K562 (cell line): ENCODE data around the gene EYA4. TPM values are rescaled to one million over a fixed set of nuclear protein-coding genes. Genes with fewer than 3 reads are reported as not detected.
"Not testable (repeated sequence)": the region's sequence is repeated elsewhere in the genome, so short reads cannot be mapped to it uniquely, and the experiment has no call there.

ENCODE experiments used
- ATAC-seq: fragments of 200-7000 bp; cut with Tn5 transposase; 3 replicates; pipeline ENCODE4 v1.9.1; 2020; ENCODE audit warnings: moderate library complexity
- BruUV-seq: library from RNA; stranded (reverse); fragments of 400-500 nt; replicated peaks from 2 replicates; lab custom pipeline; 2021; lab: Mats Ljungman, UMichigan
- CTCF ChIA-PET: fragments of 300-600 bp; formaldehyde crosslinking; extraction: SDS; loops from one replicate; lab custom pipeline; 2021; ENCODE audit warnings: low intra/inter-chr PET ratio; lab: Yijun Ruan, JAX
- POLR2A ChIA-PET: fragments of 300-600, 350-650 bp; sonication (Branson Sonifier 250); formaldehyde crosslinking; extraction: SDS; loops from one replicate; lab custom pipeline; 2021; ENCODE audit warnings: antibody characterized with exemption, inconsistent platforms; lab: Yijun Ruan, JAX
- DNase-seq, 4 experiments: peaks; one replicate each; pipeline versions ENCODE4 v3.0.0 to v3.0.0-alpha.2; 2011 to 2018; ENCODE audit warnings: low spot score in 3 of 4, mixed read lengths in 3 of 4; ENCODE audit errors: extremely low read depth in 1 of 4
- FAIRE-seq: peaks from 2 replicates; lab custom pipeline; 2011; peaks lifted over from hg19 to GRCh38; lab: Jason Lieb, UNC
- H2AFZ ChIP-seq: 2 replicates; pipeline ENCODE4 v1.6.0; 2011; ENCODE audit warnings: low read depth, low read length, control low read depth, inconsistent platforms
- H3K27ac ChIP-seq: fragments of 200-600 bp; 3 replicates; pipeline ENCODE4 v1.8.0; 2011; ENCODE audit warnings: low read depth, mild to moderate bottlenecking, control low read depth, inconsistent platforms, low read length, moderate library complexity, mixed read lengths; ENCODE audit errors: extremely low read depth
- H3K27me3 ChIP-seq, 2 experiments: fragments of 300-600 bp in 1 of 2; 2 replicates in 1 of 2; 3 replicates in 1 of 2; pipeline versions ENCODE4 v1.6.0 to v1.8.0; 2011; ENCODE audit warnings: inconsistent platforms in 2 of 2, low read length in 2 of 2, mild to moderate bottlenecking in 1 of 2, mixed read lengths in 1 of 2, moderate library complexity in 1 of 2; ENCODE audit not compliant: control insufficient read depth in 2 of 2, insufficient read depth in 2 of 2
- H3K36me3 ChIP-seq: fragments of 300-600 bp; 3 replicates; pipeline ENCODE4 v1.8.0; 2011; ENCODE audit warnings: mild to moderate bottlenecking, low read length, inconsistent platforms; ENCODE audit not compliant: control insufficient read depth, insufficient read depth
- H3K4me1 ChIP-seq, 2 experiments: fragments of 200-600 bp in 1 of 2; replicated peaks in 1 of 2; 2 replicates in 1 of 2; 3 replicates in 1 of 2; pipeline versions ENCODE4 v1.5.1 to v1.8.0; 2011; ENCODE audit warnings: inconsistent platforms in 2 of 2, low read length in 2 of 2, mild to moderate bottlenecking in 1 of 2, mixed read lengths in 1 of 2, moderate library complexity in 1 of 2; ENCODE audit not compliant: control insufficient read depth in 2 of 2, insufficient read depth in 2 of 2
- H3K4me2 ChIP-seq: 2 replicates; pipeline ENCODE4 v1.6.1; 2011; ENCODE audit warnings: low read length, control low read depth, inconsistent platforms, mixed read lengths; ENCODE audit not compliant: insufficient read depth
- H3K4me3 ChIP-seq: fragments of 200-600 bp; sonication (generic), shearing (Covaris generic); 2 replicates; pipeline ENCODE4 v1.5.1; 2016; ENCODE audit warnings: control low read depth, inconsistent platforms
- H3K79me2 ChIP-seq: fragments of 200-600 bp; 3 replicates; pipeline ENCODE4 v1.8.0; 2011; ENCODE audit warnings: low read length, inconsistent platforms; ENCODE audit not compliant: control insufficient read depth, insufficient read depth
- H3K9ac ChIP-seq, 2 experiments: 2 replicates each; pipeline versions ENCODE4 v1.6.0 to v1.6.1; 2011; ENCODE audit warnings: low read depth in 2 of 2, low read length in 2 of 2, control low read depth in 1 of 2, inconsistent platforms in 1 of 2, mild to moderate bottlenecking in 1 of 2, mixed read lengths in 1 of 2; ENCODE audit not compliant: insufficient read depth in 1 of 2
- H3K9me1 ChIP-seq: one replicate; pipeline ENCODE4 v1.6.0; 2011; ENCODE audit warnings: inconsistent platforms, mild to moderate bottlenecking, low read length, moderate library complexity; ENCODE audit not compliant: control insufficient read depth, insufficient read depth
- H3K9me3 ChIP-seq: replicated peaks from 2 replicates; pipeline ENCODE4 v1.5.1; 2011; ENCODE audit warnings: low read depth, low read length, inconsistent platforms; ENCODE audit not compliant: control insufficient read depth, insufficient read depth
- H4K20me1 ChIP-seq: replicated peaks from 2 replicates; pipeline ENCODE4 v1.6.1; 2011; ENCODE audit warnings: low read length, inconsistent platforms, mixed read lengths; ENCODE audit not compliant: control insufficient read depth, insufficient read depth
- CBX1 ChIP-seq: sonication (generic); IDR thresholded peaks from 2 replicates; pipeline ENCODE4 v1.6.1; 2016; ENCODE audit warnings: antibody characterized with exemption, low read depth, mild to moderate bottlenecking
- CHD2 ChIP-seq: IDR thresholded peaks from 2 replicates; pipeline ENCODE4 v1.6.1; 2011; ENCODE audit warnings: low read depth, low read length
- ETS2 ChIP-seq: IDR thresholded peaks from 2 replicates; pipeline ENCODE4 v1.6.1; 2016; ENCODE audit warnings: borderline replicate concordance, missing genetic modification characterization, mild to moderate bottlenecking, moderate library complexity, missing compliant biosample characterization; ENCODE audit not compliant: poor library complexity, severe bottlenecking
- NFATC3 ChIP-seq: fragments of 450-650 bp; IDR thresholded peaks from 2 replicates; pipeline ENCODE4 v1.6.1; 2017; ENCODE audit warnings: mild to moderate bottlenecking
- RNF2 ChIP-seq: sonication (generic); IDR thresholded peaks from 2 replicates; pipeline ENCODE4 v1.6.1; 2016
- SRF ChIP-seq, 2 experiments: fragments of 250-450, 450-650 bp in 1 of 2; sonication (Bioruptor Pico) in 1 of 2; sonication (generic) in 1 of 2; formaldehyde crosslinking; IDR thresholded peaks; 2 replicates each; pipeline versions ENCODE4 v1.5.0 to v1.5.1; 2020 to 2022; ENCODE audit warnings: mild to moderate bottlenecking in 1 of 2, missing genetic modification reagents in 1 of 2
- TRIM24 ChIP-seq, 2 experiments: fragments of 450-650 bp; IDR thresholded peaks; 2 replicates each; pipeline ENCODE4 v1.6.1; 2016
- ZBTB9 ChIP-seq: fragments of 450-650 bp; formaldehyde crosslinking; IDR thresholded peaks from 2 replicates; pipeline ENCODE4 v1.4.0; 2020; ENCODE audit warnings: mild to moderate bottlenecking, moderate library complexity
- ZNF146 ChIP-seq: IDR thresholded peaks from one replicate; pipeline ENCODE4 v1.6.1; 2018; ENCODE audit warnings: missing compliant biosample characterization; ENCODE audit not compliant: unreplicated experiment
- ZNF197 ChIP-seq: fragments of 200-800 bp; sonication (Bioruptor generic); IDR thresholded peaks from 2 replicates; pipeline ENCODE4 v1.6.1; 2016; ENCODE audit warnings: low read depth, missing genetic modification characterization, missing compliant biosample characterization
- ZNF232 ChIP-seq: sonication (generic); formaldehyde crosslinking; IDR thresholded peaks from 2 replicates; pipeline ENCODE4 v1.8.0; 2022; ENCODE audit warnings: mild to moderate bottlenecking, missing genetic modification reagents
- ZNF431 ChIP-seq: sonication (generic); formaldehyde crosslinking; IDR thresholded peaks from 2 replicates; pipeline ENCODE4 v1.8.0; 2022; ENCODE audit warnings: mild to moderate bottlenecking, missing genetic modification reagents
- ZNF583 ChIP-seq: fragments of 250-450 bp; sonication (Bioruptor Pico); IDR thresholded peaks from 2 replicates; pipeline ENCODE4 v1.4.0; 2020
- WGBS: fragments of 100-300 bp; shearing (Covaris generic); methylation state at CpG from one replicate; pipeline ENCODE4 v1.1.6; 2016; ENCODE audit warnings: low coverage, mixed read lengths; ENCODE audit not compliant: insufficient coverage; ENCODE audit errors: missing lambda C conversion rate; 5-methylcytosine and 5-hydroxymethylcytosine counted together
- in situ Hi-C: fragments of 300-500 bp; cut with MboI; formaldehyde crosslinking; loops from 4 replicates; pipeline ENCODE4 v1.15.0; 2018; ENCODE audit warnings: inconsistent platforms, mixed read lengths
- intact Hi-C: fragments of 100-400 bp; cut with micrococcal nuclease; formaldehyde crosslinking; loops from 2 replicates; pipeline ENCODE4 v1.14.2; 2022
- polyA plus RNA-seq, 8 experiments: library from polyadenylated mRNA; depleted of rRNA in 4 of 8; stranded (reverse) in 5 of 8; unstranded in 3 of 8; fragments of >200 nt; fragmentation: Nextera tagmentation in 2 of 8; fragmentation: Illumina TruSeq in 1 of 8; extraction: Ambion mirVana in 2 of 8; extraction: Trizol in 1 of 8; gene quantifications; 2 replicates each; pipeline versions ENCODE4 v1.2.1 to v1.2.3, GENCODE V29; 2011 to 2014; ENCODE audit warnings: inconsistent platforms in 1 of 8, missing spikeins in 1 of 8
- total RNA-seq, 7 experiments: library from RNA; depleted of rRNA in 6 of 7; stranded (reverse); fragments of >200 nt in 6 of 7; fragmentation: Illumina TruSeq in 2 of 7; extraction: Trizol in 2 of 7; gene quantifications; 2 replicates each; pipeline versions ENCODE4 v1.2.1 to v1.2.3, GENCODE V29; 2011 to 2021; ENCODE audit warnings: low replicate concordance in 1 of 7
- TF ChIP-seq, protein P1 (sequence below): fragments of 450-650 bp; IDR thresholded peaks from 2 replicates; pipeline ENCODE4 v1.6.1; 2016; ENCODE audit warnings: borderline replicate concordance

Gene EYA4
- total and polyA plus RNA-seq, 9 of the 15 experiments (the other 6 are each of a cell fraction or from before 2014, with no cell fraction given), result 0.03 to 0.04 TPM; not detected in 7

GRCh38 chr6:133554121-133554520 lies 313.0 kb downstream of the EYA4 start:
- POLR2A ChIA-PET, H3K79me2 ChIP-seq, H3K27ac ChIP-seq, H3K9me1 ChIP-seq, H4K20me1 ChIP-seq, DNase-seq, H3K4me2 ChIP-seq, H2AFZ ChIP-seq, H3K9ac ChIP-seq, H3K4me1 ChIP-seq, FAIRE-seq, H3K9me3 ChIP-seq, ATAC-seq, H3K4me3 ChIP-seq, H3K36me3 ChIP-seq, BruUV-seq, H3K27me3 ChIP-seq: not testable (repeated sequence)
- CTCF ChIA-PET, result interaction anchor here (0.7 to 1.7 kb wide), 5 partner anchors 590 to 725 kb away, joined by 3 to 11 read pairs (median 5); no protein-coding TSS in a partner anchor
- in situ Hi-C loops (loop anchor here (5.0 to 25.0 kb wide), 3 partner anchors 592 to 1642 kb away; no protein-coding TSS in a partner anchor), intact Hi-C loops (loop anchor here (5.0 to 10.0 kb wide), 3 partner anchors 619 to 1629 kb away; no protein-coding TSS in a partner anchor)
- TF ChIP-seq ZNF146 (CRISPR knock-in tag), result peak; percentile 66
- WGBS, result no CpG with 5 or more reads among the region's 1 CpG

- no peak for FAIRE-seq
- TF ChIP-seq NFATC3 (no peak), RNF2 (no peak), SRF (CRISPR knock-in tag; IDR thresholded peaks at IDR 0.05) (no peak), CHD2 (no peak), ZNF232 (no peak), ZNF431 (CRISPR knock-in tag) (no peak), TRIM24 (IDR thresholded peaks at IDR 0.05) (no peak), ZBTB9 (CRISPR knock-in tag) (no peak), ZNF197 (CRISPR knock-in tag) (no peak), CBX1 (no peak), ZNF583 (no peak), ETS2 (tag) (no peak)
- TF ChIP-seq, protein P1, sequence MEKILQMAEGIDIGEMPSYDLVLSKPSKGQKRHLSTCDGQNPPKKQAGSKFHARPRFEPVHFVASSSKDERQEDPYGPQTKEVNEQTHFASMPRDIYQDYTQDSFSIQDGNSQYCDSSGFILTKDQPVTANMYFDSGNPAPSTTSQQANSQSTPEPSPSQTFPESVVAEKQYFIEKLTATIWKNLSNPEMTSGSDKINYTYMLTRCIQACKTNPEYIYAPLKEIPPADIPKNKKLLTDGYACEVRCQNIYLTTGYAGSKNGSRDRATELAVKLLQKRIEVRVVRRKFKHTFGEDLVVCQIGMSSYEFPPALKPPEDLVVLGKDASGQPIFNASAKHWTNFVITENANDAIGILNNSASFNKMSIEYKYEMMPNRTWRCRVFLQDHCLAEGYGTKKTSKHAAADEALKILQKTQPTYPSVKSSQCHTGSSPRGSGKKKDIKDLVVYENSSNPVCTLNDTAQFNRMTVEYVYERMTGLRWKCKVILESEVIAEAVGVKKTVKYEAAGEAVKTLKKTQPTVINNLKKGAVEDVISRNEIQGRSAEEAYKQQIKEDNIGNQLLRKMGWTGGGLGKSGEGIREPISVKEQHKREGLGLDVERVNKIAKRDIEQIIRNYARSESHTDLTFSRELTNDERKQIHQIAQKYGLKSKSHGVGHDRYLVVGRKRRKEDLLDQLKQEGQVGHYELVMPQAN, result no peak
These were observed 314.5 kb downstream of the EYA4 start for GRCh38 chr6:133555685-133556084.

More at GRCh38 chr6:133555685-133556084, 314.5 kb downstream of the EYA4 start:
- H3K79me2 ChIP-seq, result no peaks in the 10 kb centered on the region
- H3K36me3 ChIP-seq, result no peaks in the 10 kb centered on the region
- no peaks in the 10 kb centered on the region for H3K9me1 ChIP-seq
- DNase-seq (no peak), ATAC-seq (no peak)
- no peaks in the 10 kb centered on the region for H3K4me1 ChIP-seq
- 0% methylated on average over 2 of the region's 2 CpGs for WGBS
- in situ Hi-C loops (loop anchor here (10.0 to 25.0 kb wide), 2 partner anchors 731 to 1643 kb away; no protein-coding TSS in a partner anchor), intact Hi-C loops (loop anchor here (10.0 kb wide), 2 partner anchors 621 to 1631 kb away; no protein-coding TSS in a partner anchor)
- H3K27me3 ChIP-seq, result no peaks in the 10 kb centered on the region
- no peaks in the 10 kb centered on the region for H4K20me1 ChIP-seq
- H3K4me2 ChIP-seq, result no peak overlapping the region
- POLR2A ChIA-PET, result no interaction called here
- H3K4me3 ChIP-seq, result no peak overlapping the region
- H3K9ac ChIP-seq, result no peak overlapping the region
- no peaks in the 10 kb centered on the region for H3K9me3 ChIP-seq
- CTCF ChIA-PET, result no interaction called here
- no TSS peak for BruUV-seq
- no peak overlapping the region for H2AFZ ChIP-seq
- H3K27ac ChIP-seq, result no peak overlapping the region
